Measurements from ENCODE around the gene RMND1. TPM values are rescaled to one million over a fixed set of nuclear protein-coding genes. Genes with fewer than 3 reads are reported as not detected.
A peak's percentile ranks its signal among the peaks of the same experiment; 100 is the strongest.

RMND1 gene
- total RNA-seq, 1 donor from 2014 or later, result 25.3 TPM

DNA sequence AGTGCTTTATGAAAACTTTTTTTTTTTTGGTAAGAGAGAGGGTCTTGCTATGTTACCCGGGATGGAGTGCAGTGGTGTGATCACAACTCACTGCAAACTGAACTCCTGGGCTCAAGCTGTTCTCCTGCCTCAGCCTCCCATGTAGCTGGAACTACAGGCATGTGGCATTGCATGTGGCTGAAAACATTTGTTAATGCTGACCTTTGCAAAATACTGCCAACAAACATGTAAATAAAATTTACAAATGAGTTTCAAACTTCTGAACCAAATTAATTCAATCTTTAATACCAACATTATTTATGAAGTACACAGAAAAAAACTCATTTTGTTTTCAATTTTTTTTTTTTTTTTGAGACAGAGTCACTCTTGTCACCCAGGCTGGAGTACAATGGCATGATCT is 34.4 kb downstream of the RMND1 start:
- no peak for DNase-seq (ENCODE audit: low read depth)

DNA sequence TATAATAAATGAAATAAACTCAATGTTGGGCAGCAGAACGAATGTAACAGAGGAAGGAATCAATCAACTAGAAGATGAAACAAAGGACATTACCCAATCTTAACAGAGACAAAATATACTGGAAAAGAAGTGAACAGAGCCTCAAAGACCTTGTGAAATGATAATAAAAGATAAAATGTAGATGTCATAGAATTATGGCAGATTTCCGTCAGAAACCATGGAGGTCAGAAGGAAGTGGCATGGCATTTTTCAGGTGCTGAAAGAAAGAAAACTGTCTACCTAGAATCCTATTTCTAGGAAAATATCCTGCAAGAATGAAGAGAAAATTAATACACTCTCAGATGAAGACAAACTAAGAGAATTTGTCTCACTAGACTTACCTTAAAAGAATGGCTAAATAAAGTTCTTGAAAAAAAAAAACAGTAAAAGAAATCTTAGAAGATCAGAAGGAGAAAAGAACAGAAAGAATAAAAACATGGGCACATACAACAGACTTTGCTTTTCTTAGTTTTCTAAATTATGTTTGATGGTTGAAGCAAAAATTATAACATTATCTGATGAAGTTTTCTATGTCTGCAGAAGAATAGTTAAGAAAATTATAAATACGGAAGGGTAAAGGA is 37.2 kb downstream of the RMND1 start:
- DNase-seq (ENCODE audit: low read depth), result no peak

DNA sequence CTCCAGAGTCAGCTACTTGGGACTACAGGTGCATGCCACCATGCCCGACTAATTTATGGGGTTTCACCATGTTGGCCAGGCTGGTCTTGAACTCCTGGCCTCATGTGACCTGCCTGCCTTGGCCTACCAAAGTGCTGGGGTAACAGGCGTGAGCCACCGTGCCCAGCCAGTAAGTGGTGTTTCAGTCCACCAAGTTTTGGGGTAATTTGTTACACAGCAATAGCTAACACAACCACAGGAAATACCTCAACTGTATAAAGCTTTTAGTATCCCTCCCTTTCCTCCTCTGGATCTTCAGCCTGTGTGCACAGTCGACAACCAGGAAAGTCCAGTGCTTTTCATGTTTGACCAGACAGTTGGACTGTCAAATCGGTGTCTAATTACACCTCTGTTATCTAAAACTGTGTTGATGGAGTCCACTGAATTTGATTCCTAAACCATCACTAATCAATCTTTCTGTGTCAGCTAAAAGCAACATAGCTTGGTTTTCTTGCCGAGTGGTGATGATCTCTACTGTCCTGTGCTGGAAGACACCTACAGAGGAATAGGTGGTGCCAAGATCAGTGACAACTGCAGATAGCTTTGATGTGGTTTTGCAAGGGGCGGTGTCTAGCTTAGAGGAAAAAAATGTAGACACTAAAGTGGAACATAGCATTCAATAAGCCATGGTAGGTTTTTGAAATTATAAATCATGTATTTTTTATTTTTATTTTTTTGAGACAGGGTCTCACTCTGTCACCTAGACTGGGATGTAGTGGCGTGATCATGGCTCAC is 38.4 kb downstream of the RMND1 start:
- no peak for DNase-seq (ENCODE audit: low read depth)

GRCh38 chr6:151412909-151413308 is 39.0 kb downstream of the RMND1 start:
- DNase-seq (ENCODE audit: low read depth), result no peak

DNA sequence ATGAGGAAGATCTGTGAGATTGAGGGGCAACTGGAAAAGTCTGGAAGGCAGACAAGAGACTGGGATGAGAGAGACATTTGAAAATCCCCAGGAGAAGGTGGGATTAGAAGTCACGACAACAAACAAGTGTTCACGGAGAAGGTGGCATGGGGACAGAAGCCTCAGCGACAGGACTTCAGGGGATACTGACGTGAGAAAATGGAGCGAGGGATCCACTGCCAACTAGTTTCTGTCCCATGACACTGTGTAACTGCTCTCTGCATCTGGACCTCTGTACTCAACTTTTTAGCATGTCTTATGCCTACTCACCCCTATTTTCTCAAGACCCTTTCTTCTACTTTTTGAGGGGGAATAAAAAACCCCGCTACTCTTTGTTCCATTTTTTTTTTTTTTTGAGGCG is 42.2 kb downstream of the RMND1 start:
- DNase-seq (ENCODE audit: low read depth), result no peak

DNA sequence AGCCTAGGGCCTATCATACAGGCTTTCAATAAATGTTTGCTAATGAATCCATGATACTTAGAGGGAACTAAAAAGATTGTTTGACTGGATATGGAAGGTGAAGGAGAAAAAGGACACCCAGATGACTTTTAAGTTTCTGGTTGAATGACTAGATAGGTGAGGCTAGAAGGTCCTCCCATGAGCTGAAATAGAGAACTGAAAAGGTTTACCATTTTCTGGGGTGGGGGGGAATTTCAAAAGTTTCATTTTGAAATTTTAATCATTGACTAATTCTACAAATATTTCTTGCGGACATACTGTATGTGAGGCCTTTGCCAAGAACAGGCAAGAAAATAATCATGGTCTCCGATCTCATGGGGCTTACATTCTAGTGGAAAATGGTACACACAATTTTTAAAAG is 42.7 kb downstream of the RMND1 start:
- DNase-seq (ENCODE audit: low read depth), result no peak

GRCh38 chr6:151408858-151409257 is 43.1 kb downstream of the RMND1 start:
- no peak for DNase-seq (ENCODE audit: low read depth)

GRCh38 chr6:151403919-151404308 is 48.0 kb downstream of the RMND1 start:
- no peak for DNase-seq (ENCODE audit: low read depth)

GRCh38 chr6:151402228-151402627 is 49.7 kb downstream of the RMND1 start:
- no peak for DNase-seq (ENCODE audit: low read depth)

DNA sequence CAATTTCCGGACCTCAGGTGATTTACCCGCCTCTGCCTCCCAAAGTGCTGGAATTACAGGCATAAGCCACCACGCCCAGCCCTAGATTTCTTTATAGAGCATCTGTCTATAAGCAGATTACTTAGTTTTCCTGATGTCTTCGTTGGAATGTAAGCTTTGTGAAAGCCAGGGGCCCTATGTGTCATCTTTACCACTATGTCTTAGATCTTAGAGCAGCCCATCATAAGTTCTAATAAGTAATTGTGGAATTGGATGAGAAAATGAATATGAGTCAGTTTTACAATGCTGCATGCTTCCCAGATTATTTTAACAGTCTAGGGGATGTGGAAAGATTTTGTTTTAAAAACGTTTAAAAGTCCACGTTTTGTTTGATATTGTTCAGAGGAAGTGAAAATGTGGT is 51.5 kb downstream of the RMND1 start:
- DNase-seq (ENCODE audit: low read depth), result no peak

DNA sequence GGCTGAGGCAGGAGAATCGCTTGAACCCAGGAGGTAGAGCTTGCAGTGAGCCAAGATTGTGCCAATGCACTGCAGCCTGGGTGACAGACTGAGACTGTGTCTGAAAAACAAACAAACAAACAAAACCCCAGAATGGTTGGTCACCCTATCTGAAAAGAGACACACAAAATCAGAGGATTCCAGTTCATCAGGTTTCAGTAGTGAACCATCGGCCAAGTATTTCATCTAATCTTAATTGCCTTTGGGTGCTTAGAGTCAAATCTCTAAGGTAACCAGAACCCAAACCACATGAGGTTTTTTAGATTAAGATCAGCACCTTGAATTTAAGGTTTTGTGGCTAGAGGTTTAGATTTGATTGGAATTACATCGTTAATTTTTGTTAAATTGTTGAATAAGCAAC is 52.2 kb downstream of the RMND1 start:
- no peak for DNase-seq (ENCODE audit: low read depth)

- no peak for DNase-seq (ENCODE audit: low read depth)
Observed at GRCh38 chr6:151393410-151393809, 58.5 kb downstream of the RMND1 start.

DNA sequence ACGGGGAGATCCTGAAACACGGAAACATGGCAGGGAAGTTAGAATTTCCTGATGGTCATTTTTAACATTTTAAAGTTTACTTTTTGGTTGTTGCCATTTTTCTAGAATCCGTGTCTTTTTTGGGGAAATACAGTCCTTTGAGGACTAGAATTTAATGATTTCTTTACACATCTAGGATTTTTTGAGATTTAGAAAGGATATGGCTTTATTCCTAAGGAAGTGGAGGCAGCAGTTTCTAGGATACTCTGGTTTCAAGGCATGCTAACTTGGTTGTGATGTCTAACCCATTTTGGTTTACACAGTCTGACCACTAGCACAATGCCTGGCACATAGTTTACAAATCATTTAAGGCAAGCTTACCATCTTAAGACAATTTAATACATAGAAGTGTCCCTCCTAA is 59.5 kb downstream of the RMND1 start:
- DNase-seq (ENCODE audit: low read depth), result no peak

DNA sequence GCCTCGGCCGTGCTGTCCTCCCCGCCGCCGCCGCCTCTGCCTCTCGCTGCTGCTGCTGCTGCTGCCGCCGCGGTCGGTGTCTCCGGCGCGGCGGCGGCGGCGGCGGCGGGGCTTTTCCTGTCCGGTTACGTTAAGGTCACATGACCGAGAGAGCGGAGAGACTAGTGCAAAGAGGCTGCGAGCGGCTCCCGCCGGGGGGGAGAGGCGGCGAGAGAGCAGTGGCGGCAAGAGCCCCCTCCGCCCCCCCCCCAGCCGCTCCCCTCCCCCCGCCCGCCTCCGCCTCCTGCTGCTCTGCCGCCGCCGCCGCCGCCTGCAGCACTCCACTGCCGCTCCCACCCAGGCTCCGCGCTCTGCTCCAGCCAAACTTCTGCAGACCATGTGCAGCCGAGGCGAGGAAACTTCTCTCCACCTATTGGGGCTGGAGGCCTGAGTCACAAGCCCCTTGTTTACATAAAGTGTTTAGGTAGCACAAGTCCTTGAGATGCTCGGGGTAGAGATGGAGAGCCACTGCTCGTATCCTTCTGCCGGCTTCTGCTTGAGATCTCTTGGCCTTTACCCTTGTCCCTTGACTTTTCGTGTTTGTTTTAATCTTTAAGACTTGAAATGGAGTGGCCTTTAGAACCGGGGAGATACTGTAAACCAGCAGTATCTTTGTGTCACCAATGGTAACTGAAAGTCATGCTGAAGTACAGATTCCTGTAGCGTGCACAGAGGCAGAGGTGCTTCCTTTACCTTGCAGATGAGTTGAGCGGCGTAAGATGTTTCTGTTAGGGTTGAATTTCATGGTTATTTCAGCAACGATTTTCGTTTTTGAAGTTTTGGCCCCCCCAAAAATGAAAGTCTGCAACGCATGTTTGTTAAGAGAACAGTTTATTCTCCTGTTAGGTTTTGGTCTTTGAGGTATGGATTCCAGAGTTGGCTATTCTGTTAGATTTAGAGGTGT is 60.2 kb downstream of the RMND1 start, which contains the start of gene ZBTB2:
Gene ZBTB2 (minus strand): TSS at position 89 of the 943 bp plus-strand sequence. CDS start 17,922 bp downstream, outside the sequence.
- DNase-seq (ENCODE audit: low read depth), result peak; percentile 69

GRCh38 chr6:151390851-151391470 is 61.0 kb downstream of the RMND1 start:
- DNase-seq (ENCODE audit: low read depth), result peak; percentile 76

- DNase-seq (ENCODE audit: low read depth), result peak; percentile 99
Observed at GRCh38 chr6:151390276-151390850, 61.6 kb downstream of the RMND1 start.

- peak; percentile 64 for DNase-seq (ENCODE audit: low read depth)
Observed at GRCh38 chr6:151389618-151390275, 62.2 kb downstream of the RMND1 start.

DNA sequence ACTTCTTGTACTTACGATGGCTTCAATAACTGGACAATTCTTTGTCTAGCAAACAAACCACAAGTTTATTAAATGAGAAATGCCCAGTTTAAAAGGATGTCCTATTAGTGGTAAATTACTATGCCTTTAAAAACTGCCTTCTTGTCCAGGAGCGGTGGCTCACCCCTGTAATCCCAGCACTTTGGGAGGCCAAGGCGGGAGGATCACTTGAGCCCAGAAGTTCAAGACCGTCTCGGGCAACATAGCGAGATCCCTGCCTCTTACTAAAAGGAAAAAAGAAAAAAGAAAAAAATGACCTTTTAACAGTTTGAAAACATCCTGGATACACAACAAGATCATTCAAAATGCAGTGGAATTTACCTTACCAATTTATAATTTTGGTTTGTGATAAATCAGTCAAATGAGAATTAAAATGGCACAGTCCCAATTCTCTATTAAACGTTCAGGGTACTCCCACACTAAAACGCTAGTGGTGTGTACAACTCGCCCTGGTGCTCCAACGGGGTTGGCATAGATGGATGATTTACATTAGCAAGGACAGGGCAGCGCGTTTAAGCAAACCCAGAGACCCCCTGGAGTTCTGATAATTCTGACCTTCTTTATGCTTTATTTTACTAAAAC is 62.8 kb downstream of the RMND1 start:
- no peak for DNase-seq (ENCODE audit: low read depth)

DNA sequence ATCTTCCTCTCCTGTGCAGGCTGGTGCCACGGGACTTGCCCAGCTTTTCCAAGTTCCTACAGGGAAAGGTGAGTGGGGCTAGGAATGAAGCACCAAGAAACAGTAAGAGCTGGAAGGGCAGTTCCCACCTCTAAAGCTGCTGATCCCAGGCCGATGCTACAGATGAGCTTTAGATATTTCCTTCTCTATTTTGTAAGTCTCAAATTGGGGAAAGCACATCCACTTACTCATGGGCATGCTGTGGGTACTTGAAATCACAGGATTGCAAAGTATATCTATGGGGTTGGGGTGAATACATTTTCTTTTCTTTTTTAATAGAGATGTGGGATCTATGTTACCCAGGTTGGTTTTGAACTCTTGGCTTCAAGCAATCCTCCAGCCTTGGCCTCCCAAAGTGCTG is 63.7 kb downstream of the RMND1 start:
- DNase-seq (ENCODE audit: low read depth), result no peak
